Suppressor macrophage treated with lipopolysaccharide for 4 hours (primary cell): ENCODE results near the gene C5orf34.
"Not testable (repeated sequence)": the region's sequence is repeated elsewhere in the genome, so short reads cannot be mapped to it uniquely, and the experiment has no call there.

Experiments
- DNase-seq: peaks from one replicate; pipeline ENCODE4 v3.0.0-alpha.2; 2020

Gene C5orf34

DNA sequence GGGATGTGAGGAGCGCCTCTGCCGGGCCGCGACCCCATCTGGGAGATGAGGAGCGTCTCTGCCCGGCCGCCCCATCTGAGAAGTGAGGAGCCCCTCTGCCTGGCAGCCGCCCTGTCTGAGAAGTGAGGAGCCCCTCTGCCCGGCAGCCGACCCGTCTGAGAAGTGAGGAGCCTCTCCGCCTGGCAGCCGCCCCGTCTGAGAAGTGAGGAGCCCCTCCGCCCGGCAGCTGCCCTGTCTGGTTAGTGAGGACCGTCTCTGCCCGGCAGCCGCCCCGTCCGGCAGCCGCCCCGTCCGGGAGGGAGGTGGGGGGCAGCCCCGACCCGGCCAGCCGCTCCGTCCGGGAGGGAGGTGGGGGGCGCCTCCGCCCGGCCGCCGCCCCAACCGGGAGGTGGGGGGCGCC is 3.9 kb downstream of the C5orf34 start:
- DNase-seq = not testable (repeated sequence)

DNA sequence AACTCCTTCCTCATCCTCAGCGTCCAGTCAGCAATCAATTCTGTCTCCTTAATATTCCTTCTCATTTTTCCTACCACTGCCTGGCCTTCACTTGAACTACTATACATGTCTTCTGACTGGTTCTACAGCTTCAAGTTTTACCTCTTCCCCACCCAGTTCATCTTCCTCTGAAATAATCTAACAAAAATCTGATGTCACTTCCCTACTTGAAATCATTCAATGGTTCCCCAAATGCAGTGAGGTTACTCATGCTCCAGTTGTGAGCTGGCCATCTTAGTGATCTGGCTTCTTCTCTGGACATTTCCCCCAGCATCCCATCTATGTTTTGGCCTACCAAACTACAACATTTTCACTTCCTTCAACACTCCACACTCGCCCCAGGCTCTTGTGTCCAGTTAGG is 16.4 kb downstream of the C5orf34 start:
- DNase-seq = peak; percentile 48

DNA sequence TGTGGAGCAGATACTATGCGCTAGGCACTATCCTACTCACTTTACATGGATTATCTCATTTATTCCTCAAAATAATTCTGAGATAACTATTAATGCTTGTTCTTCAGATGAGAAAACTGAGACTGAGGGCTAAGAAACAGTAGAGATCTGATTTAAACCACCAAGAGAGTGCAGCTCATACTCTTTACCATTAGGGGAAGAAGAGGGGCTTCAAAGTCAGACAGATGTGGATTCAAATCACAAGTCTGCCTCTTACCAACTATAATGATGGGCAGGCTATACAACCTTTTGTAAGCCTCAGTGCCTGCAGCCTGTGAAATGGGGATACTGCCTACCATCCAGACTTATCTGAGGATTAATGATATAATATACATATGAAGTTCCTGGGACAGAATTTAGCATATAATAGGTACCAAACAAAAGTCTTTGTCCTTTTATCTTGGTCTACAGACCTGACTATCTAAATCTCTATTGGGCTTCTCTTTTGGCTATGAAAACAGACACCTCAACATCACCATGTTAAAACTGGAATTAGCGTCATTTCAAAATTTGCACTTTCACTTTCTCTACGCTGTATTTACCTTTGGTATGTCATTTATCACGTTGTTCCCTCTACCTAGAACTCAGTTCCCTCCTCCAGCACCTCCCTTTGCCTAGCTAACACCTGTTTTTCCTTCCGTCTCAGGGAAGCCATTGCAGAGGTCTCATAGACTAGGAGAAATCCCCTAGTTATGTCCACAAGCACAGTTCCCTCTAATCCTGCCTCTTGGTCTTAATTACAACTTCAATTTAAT is 17.4 kb downstream of the C5orf34 start:
- DNase-seq = no peak

DNA sequence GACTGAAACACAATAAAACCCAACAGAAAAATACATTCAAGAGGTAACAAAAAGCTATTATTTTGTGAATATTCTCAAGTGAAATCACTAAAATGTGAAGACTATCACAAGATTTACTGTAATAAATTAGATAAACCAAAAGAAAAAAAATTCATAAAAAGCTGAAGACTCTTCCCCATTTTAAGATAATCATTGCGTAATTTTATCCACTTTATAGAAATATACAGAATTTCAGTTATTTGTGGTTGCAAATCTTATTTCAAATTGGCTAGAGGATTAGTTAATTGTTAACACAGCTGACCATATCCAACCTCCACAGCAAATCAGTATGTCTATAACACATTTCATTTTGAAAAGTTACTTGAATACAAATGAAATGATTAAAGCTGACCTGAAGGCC is 23.6 kb downstream of the C5orf34 start:
- DNase-seq = no peak

DNA sequence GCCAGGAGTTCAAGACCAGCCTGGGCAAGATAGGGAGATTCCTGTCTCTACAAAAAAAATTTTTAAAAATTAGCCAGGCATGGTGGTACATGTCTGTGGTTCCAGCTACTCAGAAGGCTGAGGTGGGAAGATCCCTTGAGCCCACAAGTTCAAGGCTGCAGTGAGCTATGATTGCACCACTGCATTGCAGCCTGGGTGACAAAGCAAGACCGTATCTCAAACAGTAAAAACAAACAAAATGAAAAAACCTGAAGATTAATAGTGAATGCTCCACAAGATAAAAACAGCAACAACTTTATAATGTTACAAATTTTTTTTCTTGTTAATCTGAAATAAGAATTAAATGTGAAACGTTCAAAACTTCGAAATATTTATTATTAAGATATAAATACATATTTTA is 28.6 kb downstream of the C5orf34 start:
- no peak for DNase-seq

DNA sequence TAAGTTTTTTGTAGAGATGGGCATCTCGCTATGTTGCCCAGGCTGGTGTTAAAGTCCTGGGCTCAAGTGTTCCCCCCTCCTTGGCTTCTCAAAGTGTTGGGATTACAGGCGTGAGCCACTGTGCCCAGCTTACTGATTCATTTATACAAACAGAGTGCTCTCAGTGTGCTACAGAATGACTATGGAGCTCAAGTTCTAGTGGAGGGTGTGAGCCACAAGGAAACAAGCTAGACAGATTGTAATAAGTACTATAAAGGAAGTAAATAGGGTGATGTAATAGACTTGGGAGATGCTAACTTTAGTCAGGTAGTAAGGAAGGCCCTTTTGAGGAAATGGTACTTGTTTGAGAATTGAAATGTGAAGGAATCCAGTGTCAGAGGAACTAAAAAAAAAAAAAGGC is 29.5 kb downstream of the C5orf34 start:
- DNase-seq = peak; percentile 6

DNA sequence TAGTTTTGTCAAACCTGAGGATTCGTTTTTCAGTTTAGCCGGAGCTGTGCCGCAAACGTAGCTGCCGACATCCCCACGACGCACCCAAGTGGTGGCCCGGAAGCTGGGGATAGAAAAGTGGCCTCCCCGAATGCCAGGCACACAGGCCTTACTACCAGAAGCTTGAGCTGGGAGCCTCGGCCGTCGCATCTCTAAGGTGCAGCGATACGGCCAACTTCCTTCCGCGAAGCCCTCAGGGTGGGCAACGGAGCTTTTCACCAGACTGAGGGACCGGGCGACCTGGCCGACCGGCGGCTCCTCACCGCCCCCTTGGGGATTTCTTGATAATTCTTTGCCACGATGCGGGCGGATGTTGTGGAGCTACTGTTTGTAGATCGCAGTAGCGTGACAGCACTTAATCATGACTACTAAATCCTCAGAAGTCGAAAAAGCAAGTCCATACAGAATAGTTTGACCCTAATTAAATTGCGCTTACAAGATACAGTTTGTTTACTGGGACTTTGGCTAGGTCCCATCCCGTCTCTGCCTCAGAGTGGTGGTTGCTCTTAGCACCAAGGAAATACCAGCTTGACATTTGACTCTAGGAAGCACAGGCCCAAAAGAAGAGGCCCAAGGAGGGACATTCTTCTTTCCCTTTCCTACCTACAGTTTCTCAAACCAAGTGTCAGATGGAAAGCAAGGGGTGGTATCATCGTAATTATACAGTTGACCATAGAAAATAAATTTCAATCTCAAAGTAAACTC is 30.7 kb downstream of the C5orf34 start:
- peak; percentile 85 for DNase-seq

DNA sequence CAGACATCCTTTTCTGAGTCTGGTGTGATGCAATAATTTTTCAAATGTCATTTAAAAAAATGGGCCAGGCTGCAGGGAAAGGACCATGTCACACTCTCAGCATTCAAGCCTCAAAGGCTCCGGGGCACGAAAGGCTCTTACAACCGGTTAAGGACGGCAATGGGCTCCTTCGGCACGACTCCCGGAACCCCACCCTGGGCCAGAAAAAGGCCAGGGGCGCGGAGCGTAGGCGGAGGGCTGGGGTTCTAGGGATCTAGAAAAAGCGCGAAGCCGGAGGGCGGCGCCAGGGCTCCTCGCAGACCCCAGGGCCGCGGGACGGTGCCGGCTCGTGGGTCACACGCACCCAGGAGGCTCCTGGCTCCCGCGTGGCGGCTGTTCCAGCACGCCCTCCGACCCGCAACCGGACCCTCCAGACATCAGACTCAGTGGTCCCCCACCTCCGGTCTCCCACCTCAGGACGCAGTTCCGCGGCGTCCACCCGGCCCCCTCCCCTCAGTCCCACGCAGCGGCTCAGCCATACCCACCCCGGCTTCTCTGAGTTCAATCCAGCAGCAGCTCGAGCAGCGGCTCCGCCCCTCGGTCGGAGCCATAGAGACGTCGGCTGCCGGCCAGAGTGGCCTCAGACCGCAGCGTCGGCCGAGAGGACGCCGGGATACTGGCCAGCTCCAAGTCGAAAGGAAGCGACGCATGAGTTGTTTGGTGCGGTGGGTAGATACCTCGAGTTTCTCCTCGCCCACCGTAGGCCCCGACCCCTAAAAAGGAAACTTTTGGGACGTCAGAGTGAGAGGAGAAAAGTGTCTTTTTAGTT is 31.4 kb downstream of the C5orf34 start, which contains the start of gene TMEM267:
TSS of gene TMEM267 (minus strand) at position 568 of the 808 bp plus-strand sequence. CDS start 29,896 bp downstream, outside the sequence.
- DNase-seq = peak; percentile 94

DNA sequence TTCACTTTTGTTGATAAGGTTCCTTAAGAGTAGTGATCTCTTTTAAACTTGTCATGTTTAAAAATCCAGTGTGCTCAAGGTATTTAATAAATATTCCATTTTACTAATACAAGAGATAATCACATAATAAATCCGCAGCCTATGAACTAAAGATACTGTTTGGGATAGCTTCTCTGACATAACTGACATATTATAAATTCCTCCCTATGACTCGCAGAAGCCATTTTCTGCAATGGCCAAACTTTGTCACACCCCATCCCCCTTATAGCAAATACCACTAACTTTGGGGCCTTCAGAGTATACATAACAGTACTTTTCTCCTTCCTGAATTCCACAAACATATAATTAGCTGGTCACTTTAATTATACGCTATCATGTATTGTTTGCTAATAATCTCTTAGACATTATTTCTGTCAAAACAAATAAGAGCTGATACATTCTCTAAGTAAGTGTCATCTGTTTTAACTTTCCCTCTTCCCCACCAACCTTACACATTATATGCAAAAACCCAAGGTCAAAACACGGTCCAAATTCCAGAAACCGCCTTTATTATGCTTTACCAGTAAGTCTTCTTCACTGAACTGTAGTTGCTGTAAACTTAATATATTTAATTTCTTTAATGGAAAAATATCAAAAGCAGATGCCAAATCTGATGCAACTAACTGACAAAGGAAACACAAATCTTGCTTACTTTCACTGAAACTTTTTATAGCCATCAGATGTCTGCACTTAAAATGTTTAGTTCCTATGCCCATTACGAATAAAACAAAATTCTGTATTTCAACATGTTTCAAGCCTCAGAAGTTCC is 32.3 kb downstream of the C5orf34 start:
- DNase-seq = no peak

DNA sequence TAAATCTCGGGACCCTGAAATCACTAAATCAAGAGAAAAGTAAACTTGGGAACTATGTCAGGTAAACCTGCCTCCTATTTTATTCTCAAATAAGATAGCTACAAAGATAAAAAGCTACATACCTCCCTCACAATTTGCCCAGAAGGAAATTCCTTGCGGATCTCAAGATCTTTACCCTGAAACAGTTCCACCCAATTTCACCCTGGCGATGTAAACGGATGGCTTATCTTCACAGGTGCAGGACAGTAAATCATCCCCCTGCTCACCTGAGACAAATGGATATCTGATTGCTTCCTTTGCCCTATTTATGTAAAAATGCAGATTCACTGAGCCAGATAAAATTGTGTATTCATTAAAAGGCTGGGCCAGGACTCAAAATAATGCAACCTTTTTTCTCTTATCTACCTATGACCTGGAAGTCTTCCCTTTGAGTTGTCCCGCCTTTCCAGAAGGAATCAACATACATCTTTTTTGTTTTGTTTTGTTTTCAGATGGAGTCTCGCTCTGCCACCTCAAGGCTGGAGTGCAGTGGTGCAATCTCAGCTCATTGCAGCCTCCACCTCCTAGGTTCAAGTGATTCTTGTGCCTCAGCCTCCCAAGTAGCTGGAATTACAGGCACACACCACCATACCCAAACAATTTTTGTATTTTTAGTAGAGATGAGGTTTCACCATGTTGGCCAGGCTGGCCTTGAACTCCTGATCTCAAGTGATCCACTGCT is 45.1 kb downstream of the C5orf34 start:
- no peak for DNase-seq

DNA sequence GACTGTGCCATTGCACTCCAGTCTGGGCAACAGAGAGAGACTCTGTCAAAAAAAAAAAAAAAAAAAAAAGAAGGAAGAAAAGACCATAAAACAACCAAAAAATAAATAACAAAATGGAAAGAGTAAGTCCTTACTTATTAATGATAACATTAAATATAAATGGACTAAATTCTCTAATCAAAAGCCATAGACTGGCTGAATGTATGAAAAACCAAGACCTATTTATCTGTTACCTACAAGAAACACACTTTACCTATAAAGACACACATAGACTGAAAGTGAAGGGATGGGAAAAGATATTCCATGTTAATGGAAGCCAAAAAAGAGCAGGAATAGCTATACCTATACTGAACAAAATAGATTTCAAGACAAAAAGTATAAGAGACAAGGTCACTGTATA is 47.8 kb downstream of the C5orf34 start:
- no peak for DNase-seq

DNA sequence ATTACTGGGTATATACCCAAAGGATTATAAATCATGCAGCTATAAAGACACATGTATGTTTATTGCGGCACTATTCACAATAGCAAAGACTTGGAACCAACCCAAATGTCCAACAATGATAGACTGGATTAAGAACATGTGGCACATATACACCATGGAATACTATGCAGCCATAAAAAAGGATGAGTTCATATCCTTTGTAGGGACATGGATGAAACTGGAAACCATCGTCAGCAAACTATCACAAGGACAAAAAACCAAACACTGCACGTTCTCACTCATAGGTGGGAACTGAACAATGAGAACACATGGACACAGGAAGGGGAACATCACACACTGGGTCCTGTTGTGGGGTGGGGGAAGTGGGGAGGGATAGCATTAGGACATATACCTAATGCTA is 49.5 kb downstream of the C5orf34 start:
- DNase-seq = not testable (repeated sequence)

DNA sequence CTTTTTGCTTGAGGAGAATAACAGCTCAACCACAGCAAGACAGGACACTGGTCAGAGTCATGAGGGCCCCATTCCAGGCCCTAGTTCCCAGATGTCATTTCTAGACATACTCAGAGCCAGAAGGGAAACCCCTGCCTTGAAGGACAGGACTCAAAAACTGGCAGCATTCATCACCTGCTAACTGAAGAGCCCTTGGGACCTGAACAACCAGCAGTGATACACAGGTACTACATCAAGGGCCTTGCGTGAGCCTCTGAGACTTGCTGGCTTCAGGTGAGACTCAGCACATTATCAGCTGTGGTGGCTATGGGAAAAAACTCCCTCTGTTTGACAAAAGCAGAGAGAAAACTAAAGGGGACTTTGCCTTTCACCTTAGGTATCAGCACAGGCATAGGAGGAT is 53.9 kb downstream of the C5orf34 start:
- DNase-seq = no peak

DNA sequence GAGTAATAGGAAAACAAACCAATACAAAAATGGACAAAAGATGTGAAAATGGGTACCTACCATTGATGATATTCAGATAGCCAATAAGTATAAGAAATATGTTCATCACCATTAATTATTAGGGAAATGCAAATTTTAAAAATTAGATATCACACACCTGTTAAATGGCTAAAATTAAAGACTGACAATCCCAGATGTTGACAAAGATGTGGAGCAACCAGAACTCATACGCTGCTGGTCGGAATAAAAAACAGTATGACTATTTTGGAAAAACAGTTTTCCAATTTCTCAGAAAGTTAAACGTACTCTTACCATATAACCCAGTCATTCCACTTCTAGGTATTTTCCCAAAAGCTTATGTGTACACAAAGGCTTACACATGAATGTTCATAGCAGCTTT is 58.4 kb downstream of the C5orf34 start:
- DNase-seq = no peak

DNA sequence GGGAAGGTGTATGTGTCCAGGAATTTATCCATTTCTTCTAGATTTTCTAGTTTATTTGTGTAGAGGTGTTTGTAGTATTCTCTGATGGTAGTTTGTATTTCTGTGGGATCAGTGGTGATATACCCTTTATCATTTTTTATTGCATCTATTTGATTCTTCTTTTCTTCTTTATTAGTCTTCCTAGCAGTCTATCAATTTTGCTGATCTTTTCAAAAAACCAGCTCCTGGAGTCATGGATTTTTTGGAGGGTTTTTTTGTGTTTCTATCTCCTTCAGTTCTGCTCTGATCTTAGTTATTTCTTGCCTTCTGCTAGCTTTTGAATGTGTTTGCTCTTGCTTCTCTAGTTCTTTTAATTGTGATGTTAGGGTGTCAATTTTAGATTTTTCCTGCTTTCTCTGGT is 73.4 kb downstream of the C5orf34 start:
- DNase-seq = not testable (repeated sequence)

DNA sequence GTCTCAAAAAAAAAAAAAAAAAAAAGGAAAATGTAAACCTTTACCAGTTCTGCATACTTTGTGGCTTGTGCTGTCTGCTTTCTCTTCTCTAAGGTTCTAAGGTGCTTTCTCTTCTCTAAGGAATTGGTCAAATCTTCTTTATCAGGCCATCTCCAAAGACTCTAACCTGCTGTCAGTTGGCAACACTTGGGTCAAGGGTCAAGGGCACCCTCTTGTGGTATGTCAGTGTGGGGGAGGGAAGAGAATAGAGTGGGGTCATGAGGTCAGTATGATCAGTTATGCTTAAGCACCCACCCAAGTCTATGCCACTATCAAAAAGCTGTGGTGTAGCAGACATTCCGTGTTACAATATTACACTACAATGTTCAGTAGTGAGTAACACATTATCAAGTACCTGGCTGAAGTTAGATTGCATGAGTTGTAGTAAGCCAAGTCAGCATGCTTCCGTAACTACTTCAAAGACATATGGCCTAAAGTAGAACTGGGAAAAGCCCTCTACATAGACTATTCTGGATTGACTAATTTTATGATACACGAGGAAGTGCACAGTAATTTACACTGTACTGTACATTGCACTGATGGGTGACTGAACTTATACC is 77.8 kb downstream of the C5orf34 start:
- no peak for DNase-seq
